ENCODE measurements around the gene XYLT1. TPM values are rescaled to one million over a fixed set of nuclear protein-coding genes. Genes with fewer than 3 reads are reported as not detected.

The XYLT1 gene
- total and polyA plus RNA-seq, 10 of the 15 experiments (the other 5 are each of a cell fraction or from before 2014, with no cell fraction given) = 0.88 to 14.8 (median 5.8) TPM

- H3K27me3 ChIP-seq (replicated peaks in 1 of 2; ENCODE audit: control insufficient read depth in 2 of 2, insufficient read depth in 2 of 2, low read length in 1 of 2) = no peaks in the 10 kb centered on the region
- 89% methylated on average over 8 of the region's 8 CpGs for WGBS (ENCODE audit: insufficient coverage, insufficient replicate concordance, low lambda C conversion rate, missing lambda C conversion rate)
- FAIRE-seq (no peak), ATAC-seq (no peak), DNase-seq (ENCODE audit: low read depth, low spot score) (no peak)
- peaks cover 12% of the 10 kb centered on the region for H3K4me1 ChIP-seq (ENCODE audit: control insufficient read depth, insufficient read depth, low read length)
- no peak overlapping the region for H3K9ac ChIP-seq (ENCODE audit: control insufficient read depth, insufficient read depth, low read length)
- POLR2A ChIA-PET = interaction anchor here (1.0 kb wide), 1 partner anchor 10 kb away, joined by 3 read pairs; no protein-coding TSS in a partner anchor
- H2AFZ ChIP-seq (ENCODE audit: control insufficient read depth, low read depth, low read length) = no peak overlapping the region
- RAD21 ChIA-PET (ENCODE audit: unreplicated experiment) = interaction anchor here (1.0 to 1.4 kb wide), 2 partner anchors 14 to 37 kb away, joined by 3 to 8 read pairs; no protein-coding TSS in a partner anchor
- CTCF ChIA-PET = interaction anchor here (1.1 kb wide), 1 partner anchor 37 kb away, joined by 3 read pairs; no protein-coding TSS in a partner anchor
- no peaks in the 10 kb centered on the region for H3K79me2 ChIP-seq (ENCODE audit: control insufficient read depth, insufficient read depth, low read length)
- peaks cover 0 to 3% of the 10 kb centered on the region in 2 experiments; a peak in 3 of 4 replicates for H3K36me3 ChIP-seq (ENCODE audit: control insufficient read depth in 2 of 2, insufficient read depth in 2 of 2, low read length in 1 of 2)
- SMC1A ChIA-PET (ENCODE audit: uncharacterized antibody, unreplicated experiment) = interaction anchor here (0.6 to 1.1 kb wide), 4 partner anchors 10 to 194 kb away, joined by 3 read pairs; no protein-coding TSS in a partner anchor
- intact Hi-C loops (cut with micrococcal nuclease; ENCODE audit: unreplicated experiment) (loop anchor here (5.0 kb wide), 1 partner anchor 151 kb away; no protein-coding TSS in a partner anchor), in situ Hi-C loops (cut with MboI) (no loop called here)
- BruUV-seq (replicated peaks) = no TSS peak
- H3K27ac ChIP-seq (ENCODE audit: control insufficient read depth, insufficient read depth) = no peak overlapping the region
- TF ChIP-seq RAD21 (IDR thresholded peaks at IDR 0.05; ENCODE audit: insufficient read depth, low read depth, low read length) (no peak), RAD51 (IDR thresholded peaks at IDR 0.05) (no peak), SRF (IDR thresholded peaks at IDR 0.05; ENCODE audit: low read depth in 2 of 2, low read length in 2 of 2) (no peak), ZBED1 (IDR thresholded peaks at IDR 0.05; ENCODE audit: borderline replicate concordance) (no peak), POLR2AphosphoS5 (IDR thresholded peaks at IDR 0.05; ENCODE audit: low read length) (no peak), YBX1 (IDR thresholded peaks at IDR 0.05) (no peak), TCF3 (IDR thresholded peaks at IDR 0.05; ENCODE audit: borderline replicate concordance, insufficient read depth, low read depth, low read length) (no peak)
- no peak overlapping the region for H3K4me3 ChIP-seq
- H3K4me2 ChIP-seq (ENCODE audit: control insufficient read depth, insufficient read depth) = no peak overlapping the region
- H4K20me1 ChIP-seq (ENCODE audit: control insufficient read depth, insufficient read depth) = no peaks in the 10 kb centered on the region
- no peaks in the 10 kb centered on the region for H3K9me3 ChIP-seq (replicated peaks; ENCODE audit: control insufficient read depth, insufficient read depth, low read length)
Observed at GRCh38 chr16:17453364-17454038, 17.3 kb downstream of the XYLT1 start.

Data from GM12878 (cell line).